GM23248 (cell line): ENCODE measurements around the gene TENT4A.

Experiments
- EZH2 ChIP-seq: fragments of 200-600 bp; sonication (generic); IDR thresholded peaks from 2 replicates; pipeline ENCODE4 v1.6.1; 2018; ENCODE audit warnings: antibody characterized with exemption, mild to moderate bottlenecking; ENCODE audit not compliant: insufficient read depth, poor library complexity, severe bottlenecking
- EZH2phosphoT487 ChIP-seq: fragments of 200-600 bp; sonication (generic); IDR thresholded peaks from 2 replicates; pipeline ENCODE4 v1.6.1; 2018; ENCODE audit warnings: antibody characterized with exemption, moderate library complexity, mild to moderate bottlenecking, low read depth; ENCODE audit not compliant: insufficient read depth

DNA sequence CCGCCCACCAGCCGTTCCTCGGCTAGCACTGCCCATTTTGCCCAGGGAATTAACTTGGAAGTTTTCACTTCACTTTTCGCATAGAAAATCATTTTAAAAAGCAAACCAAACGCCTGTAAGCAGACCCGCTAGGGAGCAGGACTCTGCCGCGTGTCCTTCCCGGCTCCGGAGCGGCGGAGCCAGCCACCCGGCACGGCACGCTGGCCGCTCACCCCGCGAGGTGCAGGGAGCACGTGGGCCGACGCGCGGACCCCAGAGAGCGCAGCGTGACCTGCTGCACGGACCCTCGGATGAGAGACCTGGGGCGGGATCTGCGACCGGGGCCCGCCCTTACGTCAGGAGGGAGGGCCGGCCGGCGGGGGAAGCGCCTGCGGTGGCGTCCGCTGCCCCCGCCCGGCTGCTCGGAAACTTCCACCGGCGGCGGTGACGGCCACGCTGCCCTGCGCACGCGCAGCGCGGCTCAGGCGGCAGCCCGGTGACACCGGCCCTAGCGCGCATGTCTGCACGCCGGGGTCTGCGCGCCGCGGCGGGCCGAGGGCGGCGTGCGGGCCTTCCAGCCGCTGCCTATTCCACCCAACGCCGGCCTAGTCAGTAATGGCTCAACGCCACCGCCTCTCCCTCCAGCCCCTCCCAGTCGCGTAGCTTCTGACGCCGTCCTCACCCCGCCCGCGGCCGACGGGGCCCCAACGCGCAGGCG, 507 bp upstream of the TENT4A start:
- TF ChIP-seq EZH2: no peak
- TF ChIP-seq EZH2phosphoT487: no peak
